Activated CD8-positive, alpha-beta T cell treated with anti-CD3 and anti-CD28 coated beads, Interleukin-2, amount 10 ng/mL, durations not matched to agents 7 days and 5 days (primary cell): ENCODE data around the gene ALOX12. TPM values are rescaled to one million over a fixed set of nuclear protein-coding genes. Genes with fewer than 3 reads are reported as not detected.
"Not testable (repeated sequence)": the region's sequence is repeated elsewhere in the genome, so short reads cannot be mapped to it uniquely, and the experiment has no call there.

Source experiments
- ATAC-seq: fragments of 150-1000 bp; cut with Tn5 transposase; one replicate; pipeline ENCODE4 v1.10.0; 2021; ENCODE audit warnings: moderate library complexity
- CTCF ChIA-PET: fragments of 350-600 bp; sonication (Branson Sonifier 250); formaldehyde crosslinking; loops from one replicate; lab custom pipeline; 2021; ENCODE audit warnings: antibody characterized with exemption; lab: Charles Lee
- POLR2A ChIA-PET: fragments of 350-600 bp; sonication (Branson Sonifier 250); formaldehyde crosslinking; loops from one replicate; lab custom pipeline; 2021; ENCODE audit warnings: antibody characterized with exemption; lab: Charles Lee
- DNase-seq: peaks from one replicate; pipeline ENCODE4 v3.0.0-alpha.2; 2020
- H3K27ac Mint-ChIP-seq: one replicate; pipeline ENCODE4 v1.8.0; 2021; ENCODE audit warnings: mild to moderate bottlenecking, mixed read lengths
- H3K27me3 Mint-ChIP-seq: one replicate; pipeline ENCODE4 v1.8.0; 2021; ENCODE audit warnings: low read depth, mixed read lengths
- H3K36me3 Mint-ChIP-seq: one replicate; pipeline ENCODE4 v1.8.0; 2021; ENCODE audit warnings: low read depth, mixed read lengths
- H3K4me1 Mint-ChIP-seq: one replicate; pipeline ENCODE4 v1.8.0; 2021; ENCODE audit warnings: low read depth, mixed read lengths
- H3K4me3 Mint-ChIP-seq: one replicate; pipeline ENCODE4 v1.8.0; 2021; ENCODE audit warnings: mild to moderate bottlenecking, mixed read lengths
- H3K9me3 Mint-ChIP-seq: one replicate; pipeline ENCODE4 v1.8.0; 2022; ENCODE audit warnings: mixed read lengths; ENCODE audit not compliant: insufficient read depth
- total RNA-seq, 2 experiments: library from RNA; stranded (reverse); gene quantifications; one replicate each; pipeline ENCODE4 v1.2.3, GENCODE V29; 2021

The ALOX12 gene
- total RNA-seq, 2 experiments from 2014 or later, result not detected

- peak; percentile 39 for ATAC-seq
- H3K9me3 Mint-ChIP-seq, H3K36me3 Mint-ChIP-seq: not testable (repeated sequence)
- H3K4me1 Mint-ChIP-seq, result peaks cover 32% of the 10 kb centered on the region
- POLR2A ChIA-PET, result interaction anchor here (1.4 to 2.9 kb wide), 6 partner anchors 11 to 90 kb away, joined by 3 to 24 read pairs (median 8); partner anchors contain the start of gene SLC16A13
- H3K27ac Mint-ChIP-seq, result peak overlapping the region; percentile 66
- H3K4me3 Mint-ChIP-seq, result peak overlapping the region; percentile 73
- H3K27me3 Mint-ChIP-seq, result peaks cover 10% of the 10 kb centered on the region
- DNase-seq, result peak; percentile 89
- CTCF ChIA-PET, result interaction anchor here (0.7 to 13.6 kb wide), 37 partner anchors 8 to 641 kb away, joined by 3 to 395 read pairs (median 7); partner anchors contain the start of genes ACADVL, ASGR1, DLG4 and DVL2
These were observed 51.0 kb downstream of the ALOX12 start for GRCh38 chr17:7046725-7047397.

- ATAC-seq (no peak), DNase-seq (no peak)
- H3K27ac Mint-ChIP-seq, result no peak overlapping the region
- H3K27me3 Mint-ChIP-seq, result peaks cover 10% of the 10 kb centered on the region
- no peak overlapping the region for H3K4me3 Mint-ChIP-seq
- CTCF ChIA-PET, result interaction anchor here (0.7 to 13.6 kb wide), 4 partner anchors 34 to 130 kb away, joined by 3 to 395 read pairs (median 4); no protein-coding TSS in a partner anchor
- POLR2A ChIA-PET, result interaction anchor here (2.3 to 2.9 kb wide), 2 partner anchors 12 to 85 kb away, joined by 16 to 24 read pairs; partner anchors contain the start of gene SLC16A13
- no peaks in the 10 kb centered on the region for H3K9me3 Mint-ChIP-seq
- peaks cover 27% of the 10 kb centered on the region for H3K4me1 Mint-ChIP-seq
- H3K36me3 Mint-ChIP-seq, result no peaks in the 10 kb centered on the region
These were observed 51.7 kb downstream of the ALOX12 start for GRCh38 chr17:7047566-7047965.

- ChIA-PET CTCF (interaction anchor here (1.5 to 13.6 kb wide), 2 partner anchors 49 to 88 kb away, joined by 3 to 395 read pairs; no protein-coding TSS in a partner anchor), POLR2A (no interaction called here)
- Mint-ChIP-seq H3K4me1 (peaks cover 22% of the 10 kb centered on the region), H3K36me3 (no peaks in the 10 kb centered on the region), H3K27ac (no peak overlapping the region), H3K9me3 (no peaks in the 10 kb centered on the region), H3K27me3 (peaks cover 9% of the 10 kb centered on the region), H3K4me3 (no peak overlapping the region)
- no peak for ATAC-seq
- no peak for DNase-seq
These were observed 53.1 kb downstream of the ALOX12 start for GRCh38 chr17:7048968-7049367.

GRCh38 chr17:7050583-7050982 is 54.7 kb downstream of the ALOX12 start:
- peaks cover 19% of the 10 kb centered on the region for H3K4me1 Mint-ChIP-seq
- not testable (repeated sequence) for H3K9me3 Mint-ChIP-seq, H3K27ac Mint-ChIP-seq, DNase-seq, H3K27me3 Mint-ChIP-seq, ATAC-seq, H3K36me3 Mint-ChIP-seq, H3K4me3 Mint-ChIP-seq
- CTCF ChIA-PET, result interaction anchor here (0.8 to 13.6 kb wide), 4 partner anchors 13 to 245 kb away, joined by 3 to 395 read pairs (median 8); no protein-coding TSS in a partner anchor
- POLR2A ChIA-PET, result interaction anchor here (0.6 to 2.2 kb wide), 2 partner anchors 15 to 79 kb away, joined by 3 to 5 read pairs; partner anchors contain the start of gene SLC16A13

GRCh38 chr17:7056386-7056785 is 60.5 kb downstream of the ALOX12 start:
- no peak for ATAC-seq
- no peaks in the 10 kb centered on the region for H3K36me3 Mint-ChIP-seq
- POLR2A ChIA-PET, result no interaction called here
- CTCF ChIA-PET, result interaction anchor here (13.6 kb wide), 1 partner anchor 81 kb away, joined by 395 read pairs; no protein-coding TSS in a partner anchor
- peaks cover 9% of the 10 kb centered on the region for H3K27me3 Mint-ChIP-seq
- H3K9me3 Mint-ChIP-seq, result no peaks in the 10 kb centered on the region
- no peak for DNase-seq
- H3K4me1 Mint-ChIP-seq, result no peaks in the 10 kb centered on the region
- no peak overlapping the region for H3K27ac Mint-ChIP-seq
- H3K4me3 Mint-ChIP-seq, result no peak overlapping the region

GRCh38 chr17:7058831-7059447 is 63.1 kb downstream of the ALOX12 start:
- DNase-seq (no peak), ATAC-seq (no peak)
- POLR2A ChIA-PET, result no interaction called here
- Mint-ChIP-seq H3K4me1 (no peaks in the 10 kb centered on the region), H3K36me3 (no peaks in the 10 kb centered on the region), H3K9me3 (no peaks in the 10 kb centered on the region), H3K27ac (no peak overlapping the region), H3K27me3 (peaks cover 9% of the 10 kb centered on the region), H3K4me3 (no peak overlapping the region)
- CTCF ChIA-PET, result interaction anchor here (0.8 to 1.3 kb wide), 3 partner anchors 13 to 75 kb away, joined by 3 to 4 read pairs (median 3); no protein-coding TSS in a partner anchor

Other genes with a start within 250 kb of the ALOX12 start
- 100 to 1,000 TPM; 298 to 306 TPM for gene XAF1, start 240.0 kb upstream of the ALOX12 start, total RNA-seq
- gene FBXO39, start 219.8 kb upstream of the ALOX12 start, total RNA-seq, result 1 to 10 TPM; 1.5 to 1.9 TPM
- not detected for gene TEKT1, start 164.3 kb upstream of the ALOX12 start, total RNA-seq
- gene RNASEK, start 16.6 kb downstream of the ALOX12 start, total RNA-seq, result 100 to 1,000 TPM; 104 to 116 TPM
- gene BCL6B, start 27.0 kb downstream of the ALOX12 start, total RNA-seq, result under 1 TPM; 0.47 to 0.63 TPM
- 10 to 100 TPM; 14.8 to 15.0 TPM for gene SLC16A13, start 40.0 kb downstream of the ALOX12 start, total RNA-seq
- gene SLC16A11, start 48.0 kb downstream of the ALOX12 start, total RNA-seq, result under 1 TPM; 0.34 to 0.39 TPM
- gene CLEC10A, start 84.2 kb downstream of the ALOX12 start, total RNA-seq, result not detected
- not detected for gene ASGR2, start 118.8 kb downstream of the ALOX12 start, total RNA-seq
- gene ASGR1, start 183.3 kb downstream of the ALOX12 start, total RNA-seq, result 1 to 10 TPM in 1 of 2 experiments, under 1 TPM in 1; 0.63 to 1.3 TPM
- gene DLG4, start 223.8 kb downstream of the ALOX12 start, total RNA-seq, result 10 to 100 TPM; 10.1 to 11.7 TPM
- 100 to 1,000 TPM; 348 to 371 TPM for gene ACADVL, start 223.9 kb downstream of the ALOX12 start, total RNA-seq
- gene DVL2, start 238.5 kb downstream of the ALOX12 start, total RNA-seq, result 10 to 100 TPM; 52.4 to 56.6 TPM
- 10 to 100 TPM; 53.6 to 57.9 TPM for gene PHF23, start 243.4 kb downstream of the ALOX12 start, total RNA-seq
- gene GABARAP, start 246.4 kb downstream of the ALOX12 start, total RNA-seq, result 100 to 1,000 TPM; 203 to 227 TPM